Stimulated activated CD4-positive, alpha-beta T cell treated with anti-CD3 and anti-CD28 coated beads, Interleukin-2, amount 100 ng/mL, for 48 hours (primary cell): ENCODE data around the gene C6orf89.
"Not testable (repeated sequence)": the region's sequence is repeated elsewhere in the genome, so short reads cannot be mapped to it uniquely, and the experiment has no call there.

Experiments
- DNase-seq, 2 donors: peaks; one replicate each; pipeline ENCODE4 v3.0.0-alpha.2; 2020

The C6orf89 gene

GRCh38 chr6:36925809-36926208, 40.1 kb downstream of the C6orf89 start:
- no peak for DNase-seq

- DNase-seq, result no peak
Observed at GRCh38 chr6:36926708-36927513, 41.2 kb downstream of the C6orf89 start.

GRCh38 chr6:36927691-36928546, 42.2 kb downstream of the C6orf89 start:
- no peak for DNase-seq

- no peak for DNase-seq
Observed at GRCh38 chr6:36928547-36928918, 42.8 kb downstream of the C6orf89 start.

- no peak for DNase-seq
Observed at GRCh38 chr6:36929152-36929551, 43.4 kb downstream of the C6orf89 start.

GRCh38 chr6:36929607-36930006, 43.9 kb downstream of the C6orf89 start:
- DNase-seq, result no peak

- no peak for DNase-seq
Observed at GRCh38 chr6:36930483-36930882, 44.7 kb downstream of the C6orf89 start.

- DNase-seq, result no peak
Observed at GRCh38 chr6:36933102-36933501, 47.4 kb downstream of the C6orf89 start.

GRCh38 chr6:36933519-36933918, 47.8 kb downstream of the C6orf89 start:
- DNase-seq, result no peak

GRCh38 chr6:36934901-36935300, 49.1 kb downstream of the C6orf89 start:
- no peak for DNase-seq

- no peak for DNase-seq
Observed at GRCh38 chr6:36936824-36937223, 51.1 kb downstream of the C6orf89 start.

- DNase-seq, result no peak
Observed at GRCh38 chr6:36937896-36938295, 52.1 kb downstream of the C6orf89 start.

- DNase-seq, result no peak
Observed at GRCh38 chr6:36938536-36938935, 52.8 kb downstream of the C6orf89 start.

GRCh38 chr6:36939005-36939404, 53.3 kb downstream of the C6orf89 start:
- DNase-seq, result not testable (repeated sequence)

- DNase-seq, result no peak
Observed at GRCh38 chr6:36940027-36940426, 54.3 kb downstream of the C6orf89 start.

- not testable (repeated sequence) for DNase-seq
Observed at GRCh38 chr6:36941561-36941960, 55.8 kb downstream of the C6orf89 start.

- not testable (repeated sequence) for DNase-seq
Observed at GRCh38 chr6:36942329-36942728, 56.6 kb downstream of the C6orf89 start.

- DNase-seq, result no peak
Observed at GRCh38 chr6:36944650-36945049, 58.9 kb downstream of the C6orf89 start.

GRCh38 chr6:36945301-36945700, 59.5 kb downstream of the C6orf89 start:
- DNase-seq, result no peak

GRCh38 chr6:36946526-36946925, 60.8 kb downstream of the C6orf89 start:
- no peak for DNase-seq

GRCh38 chr6:36947570-36948351, 62.0 kb downstream of the C6orf89 start:
- DNase-seq, result no peak

- not testable (repeated sequence) for DNase-seq
Observed at GRCh38 chr6:36949076-36949475, 63.3 kb downstream of the C6orf89 start.

- no peak for DNase-seq
Observed at GRCh38 chr6:36949636-36950035, 63.9 kb downstream of the C6orf89 start.
